T-helper 2 cell treated with Interferon-gamma antibody and Interleukin-4, amounts not matched to agents 5 μg/mL and 100 μg/mL, for 36 hours (primary cell): Measurements from ENCODE around the gene LSS.
A peak's percentile ranks its signal among the peaks of the same experiment; 100 is the strongest.

Experiments used
- DNase-seq: peaks from one replicate; pipeline ENCODE4 v3.0.0; 2021; ENCODE audit warnings: low spot score
- H3K27ac Mint-ChIP-seq: one replicate; pipeline ENCODE4 v1.8.0; 2021; ENCODE audit warnings: mild to moderate bottlenecking, mixed read lengths
- H3K27me3 Mint-ChIP-seq: one replicate; pipeline ENCODE4 v1.8.0; 2021; ENCODE audit warnings: low read depth, mixed read lengths
- H3K36me3 Mint-ChIP-seq: one replicate; pipeline ENCODE4 v1.8.0; 2021; ENCODE audit warnings: low read depth, mixed read lengths
- H3K4me1 Mint-ChIP-seq: one replicate; pipeline ENCODE4 v1.8.0; 2021; ENCODE audit warnings: low read depth, mixed read lengths
- H3K4me3 Mint-ChIP-seq: one replicate; pipeline ENCODE4 v1.8.0; 2022; ENCODE audit warnings: mild to moderate bottlenecking, moderate library complexity, mixed read lengths
- H3K9me3 Mint-ChIP-seq: one replicate; pipeline ENCODE4 v1.8.0; 2021; ENCODE audit warnings: mixed read lengths

The LSS gene

DNA sequence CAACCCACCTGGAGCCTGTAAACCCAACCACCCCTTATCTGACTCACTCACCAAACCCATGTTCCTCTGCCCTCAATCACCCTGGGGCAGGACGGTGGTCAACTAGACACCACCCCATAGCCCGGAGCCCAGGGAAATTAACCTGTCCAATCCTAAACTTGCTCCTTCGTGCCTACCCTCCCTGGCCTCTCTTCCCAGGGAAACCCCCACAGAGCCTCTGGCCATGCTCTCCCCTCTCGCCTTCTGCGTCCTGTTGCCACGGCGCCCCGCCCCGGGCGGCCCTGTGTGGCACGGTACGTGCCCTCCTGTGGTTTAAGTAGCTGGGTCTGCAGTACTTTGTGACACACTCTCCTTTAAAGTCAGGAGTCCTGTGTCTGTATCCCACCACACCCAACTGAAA lies 69.2 kb downstream of the LSS start:
- Mint-ChIP-seq H3K27me3 (no peaks in the 10 kb centered on the region), H3K27ac (no peak overlapping the region)
- no peak for DNase-seq

DNA sequence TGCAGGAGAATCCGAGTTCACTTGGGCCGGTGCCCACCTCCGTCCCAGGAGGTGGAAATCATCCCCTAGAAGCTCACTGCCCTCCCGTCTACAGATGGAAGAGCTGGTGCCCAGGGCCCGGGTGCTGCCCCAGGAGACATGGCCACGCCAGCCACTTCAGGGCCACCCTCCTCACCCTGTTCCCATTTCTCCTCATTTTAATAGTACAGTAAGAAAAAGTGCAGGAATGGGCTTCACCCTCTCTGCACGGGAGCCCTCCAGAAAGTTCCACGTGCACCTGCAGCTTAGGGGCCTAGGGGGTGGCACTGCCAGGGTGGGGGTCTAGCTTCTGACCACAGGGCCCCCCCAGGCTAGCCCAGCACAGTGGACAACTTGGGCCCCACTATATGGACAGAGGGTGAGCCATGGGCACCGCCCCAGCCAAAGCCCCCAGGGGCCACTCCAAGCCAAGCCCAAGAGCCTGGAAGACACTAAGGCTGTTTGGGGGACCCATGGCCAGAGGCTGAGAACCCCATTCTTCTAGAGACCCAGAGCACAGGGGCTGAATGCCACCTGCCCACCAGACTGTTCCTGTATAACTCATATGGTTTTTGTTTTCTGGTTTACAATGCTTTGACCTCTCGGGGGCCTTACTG lies 69.8 kb downstream of the LSS start:
- Mint-ChIP-seq H3K27ac (no peak overlapping the region), H3K9me3 (no peaks in the 10 kb centered on the region), H3K4me1 (no peaks in the 10 kb centered on the region), H3K36me3 (no peaks in the 10 kb centered on the region), H3K27me3 (no peaks in the 10 kb centered on the region), H3K4me3 (no peak overlapping the region)
- DNase-seq, result no peak

More for the DNA sequence above, 69.2 kb downstream of the LSS start:
- no peak overlapping the region for H3K4me3 Mint-ChIP-seq
- H3K36me3 Mint-ChIP-seq, result no peaks in the 10 kb centered on the region
- no peaks in the 10 kb centered on the region for H3K4me1 Mint-ChIP-seq
- no peaks in the 10 kb centered on the region for H3K9me3 Mint-ChIP-seq

DNA sequence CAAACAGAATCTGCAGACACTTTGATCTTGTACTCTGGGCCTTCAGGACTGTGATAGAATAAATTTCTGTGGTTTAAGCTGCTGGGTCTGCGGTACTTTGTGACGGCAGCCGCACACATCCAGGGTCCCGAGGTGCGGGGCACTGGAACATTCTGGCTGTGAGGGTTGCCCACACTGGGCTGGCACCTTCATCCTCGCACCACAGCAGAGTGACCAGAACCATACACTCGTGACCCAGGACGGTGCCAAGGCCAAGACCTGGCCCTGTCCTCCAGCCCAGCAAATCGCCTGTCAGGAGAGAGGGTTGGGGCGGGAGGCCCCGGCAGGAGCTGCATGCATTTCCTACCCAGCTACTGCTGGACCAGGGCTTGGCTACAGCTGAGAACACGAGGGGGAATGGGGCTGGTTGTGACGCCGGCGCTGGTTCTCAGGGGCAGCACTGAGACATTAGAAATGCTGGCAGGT lies 70.6 kb downstream of the LSS start:
- Mint-ChIP-seq H3K27me3 (no peaks in the 10 kb centered on the region), H3K4me3 (no peak overlapping the region), H3K27ac (no peak overlapping the region), H3K4me1 (no peaks in the 10 kb centered on the region), H3K9me3 (no peaks in the 10 kb centered on the region), H3K36me3 (no peaks in the 10 kb centered on the region)
- no peak for DNase-seq

DNA sequence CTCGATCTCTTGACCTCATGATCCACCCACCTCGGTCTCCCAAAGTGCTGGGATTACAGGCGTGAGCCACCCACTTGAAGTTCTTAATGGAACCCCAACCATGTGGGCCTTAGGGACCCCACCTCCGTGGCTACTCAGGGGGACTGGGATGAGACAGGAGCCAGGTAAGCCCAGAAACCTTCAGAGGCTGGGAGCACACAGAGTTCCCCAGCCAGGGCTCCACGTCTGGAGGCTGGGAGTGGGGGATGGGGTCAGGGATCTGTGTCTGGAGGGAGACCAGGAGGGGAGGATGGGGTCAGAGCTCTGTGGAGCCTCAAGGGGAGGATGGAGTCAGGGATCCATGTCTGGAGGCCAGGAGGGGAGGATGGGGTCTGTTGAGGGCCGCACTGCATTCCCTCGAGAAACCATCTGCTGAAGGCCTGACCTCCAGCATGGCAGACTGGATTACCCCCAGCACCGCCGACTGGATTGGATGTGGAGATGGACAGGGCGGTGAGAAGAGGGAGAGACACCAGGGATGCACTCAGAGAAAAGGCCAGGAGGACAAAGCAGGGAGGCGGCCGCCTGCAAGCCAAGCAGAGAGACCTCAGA lies 71.1 kb downstream of the LSS start:
- Mint-ChIP-seq H3K9me3 (no peaks in the 10 kb centered on the region), H3K4me3 (no peak overlapping the region), H3K27me3 (no peaks in the 10 kb centered on the region), H3K36me3 (no peaks in the 10 kb centered on the region), H3K27ac (no peak overlapping the region), H3K4me1 (no peaks in the 10 kb centered on the region)
- no peak for DNase-seq

DNA sequence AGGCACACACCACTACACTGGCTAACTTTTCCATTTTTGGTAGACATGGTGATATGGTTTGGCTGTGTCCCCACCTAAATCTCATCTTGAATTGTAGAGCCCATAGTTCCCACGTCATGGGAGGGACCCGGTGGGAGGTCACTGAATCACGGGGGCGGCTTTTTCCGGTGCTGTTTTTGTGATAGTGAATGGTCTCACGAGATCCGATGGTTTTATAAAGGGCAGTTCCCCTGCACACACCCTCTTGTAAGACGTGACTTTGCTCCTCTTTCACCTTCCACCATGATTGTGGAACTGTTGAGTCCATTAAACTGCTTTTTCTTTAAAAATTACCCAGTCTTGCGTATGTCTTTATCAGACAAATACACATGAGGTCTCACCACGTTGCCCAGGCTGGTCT lies 71.9 kb downstream of the LSS start:
- H3K9me3 Mint-ChIP-seq, result no peaks in the 10 kb centered on the region
- no peaks in the 10 kb centered on the region for H3K36me3 Mint-ChIP-seq
- DNase-seq, result no peak
- no peak overlapping the region for H3K27ac Mint-ChIP-seq
- H3K4me3 Mint-ChIP-seq, result no peak overlapping the region
- no peaks in the 10 kb centered on the region for H3K4me1 Mint-ChIP-seq
- no peaks in the 10 kb centered on the region for H3K27me3 Mint-ChIP-seq

DNA sequence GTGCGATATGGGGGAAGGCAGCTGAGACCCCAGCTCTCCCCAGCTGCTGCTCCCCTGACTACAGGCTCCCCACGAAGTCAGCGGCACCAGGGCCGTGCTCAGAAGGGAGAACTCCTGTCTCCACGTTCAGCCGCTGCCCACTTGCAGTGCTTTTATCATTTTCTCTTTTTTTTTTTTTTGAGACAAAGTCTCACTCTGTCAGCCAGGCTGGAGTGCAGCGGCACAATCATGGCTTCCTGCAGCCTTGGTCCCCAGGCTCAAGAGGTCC lies 72.3 kb downstream of the LSS start:
- Mint-ChIP-seq H3K4me3 (no peak overlapping the region), H3K36me3 (no peaks in the 10 kb centered on the region), H3K4me1 (no peaks in the 10 kb centered on the region), H3K9me3 (no peaks in the 10 kb centered on the region), H3K27me3 (no peaks in the 10 kb centered on the region), H3K27ac (no peak overlapping the region)
- no peak for DNase-seq

DNA sequence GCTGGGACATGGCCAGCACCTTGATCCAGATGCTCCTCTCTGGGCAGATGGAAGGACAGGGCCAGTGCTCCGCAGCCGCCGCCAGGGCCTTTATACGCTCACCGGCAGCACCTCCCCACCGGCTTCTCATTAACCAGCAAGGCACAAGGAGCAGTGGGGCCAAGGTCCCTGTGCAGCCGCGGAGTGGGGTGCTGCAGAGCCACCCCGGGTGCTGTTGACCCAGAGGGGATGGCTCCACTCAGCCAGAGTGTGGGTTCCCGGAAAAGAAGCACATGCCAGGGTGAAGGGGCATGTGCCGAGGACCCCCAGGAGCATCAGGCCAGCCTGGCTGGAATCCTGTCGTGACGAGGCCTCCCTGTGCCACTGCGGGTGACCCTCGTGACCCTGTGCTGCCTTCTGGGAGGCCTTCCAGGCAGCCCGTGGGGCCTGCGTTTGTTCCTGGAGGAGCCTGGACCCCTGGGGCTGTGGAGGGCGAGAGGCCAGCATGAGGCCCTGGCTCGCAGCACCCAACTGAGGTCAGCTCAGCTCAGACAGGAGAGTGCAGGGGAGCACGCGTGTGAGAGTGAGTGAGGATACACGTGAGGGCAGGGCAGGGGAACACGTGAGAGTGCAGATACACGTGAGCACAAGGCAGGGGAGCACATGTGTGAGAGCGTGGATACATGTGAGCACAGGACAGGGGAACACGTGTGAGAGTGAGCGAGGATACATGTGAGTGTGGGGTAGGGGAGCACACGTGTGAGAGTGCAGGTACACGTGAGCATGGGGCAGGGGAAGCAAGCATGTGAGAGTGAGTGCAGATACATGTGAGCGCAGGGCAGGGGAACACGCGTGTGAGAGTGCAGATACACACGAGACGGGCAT lies 72.8 kb downstream of the LSS start, which contains the start of gene FTCD:
FTCD (minus strand) TSS at position 66 of the 864 bp plus-strand sequence; CDS start at position 10, 56 bp downstream.
- DNase-seq, result no peak
- H3K4me3 Mint-ChIP-seq, result no peak within 1 kb of the TSS
- no peaks in the 10 kb centered on the region for H3K9me3 Mint-ChIP-seq
- H3K27ac Mint-ChIP-seq, result no peak within 1 kb of the TSS
- no peaks in the 10 kb centered on the region for H3K4me1 Mint-ChIP-seq
- no peaks in the 10 kb centered on the region for H3K36me3 Mint-ChIP-seq
- H3K27me3 Mint-ChIP-seq, result no peaks in the 10 kb centered on the region

DNA sequence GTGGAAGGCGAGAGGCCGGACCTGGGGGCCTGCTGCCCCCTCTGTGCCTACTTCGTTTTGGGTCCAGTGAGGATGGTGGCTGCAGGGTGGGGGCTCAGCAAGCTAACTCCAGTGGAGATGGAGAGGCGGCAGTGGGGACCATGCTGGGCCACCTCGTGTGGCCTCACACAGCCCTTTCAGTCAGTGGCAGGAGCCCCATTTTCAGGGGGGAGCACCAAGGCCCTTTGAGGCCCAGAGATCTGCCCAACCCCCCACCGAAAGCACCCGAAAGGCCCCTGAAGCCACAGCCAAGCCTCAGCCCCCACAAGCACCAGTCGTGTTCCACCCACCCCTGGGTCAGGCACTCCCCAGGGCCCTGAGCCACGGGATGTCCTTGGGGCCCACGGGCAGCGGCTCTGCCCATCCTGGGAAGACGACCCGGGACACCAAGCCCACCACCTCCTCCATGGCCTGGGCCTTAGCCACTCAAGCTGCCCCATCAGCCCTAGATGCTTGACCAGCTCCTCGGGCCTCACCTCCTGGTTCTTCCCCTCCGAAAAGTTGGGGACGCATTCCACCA lies 73.5 kb downstream of the LSS start:
- DNase-seq, result no peak
- Mint-ChIP-seq H3K9me3 (no peaks in the 10 kb centered on the region), H3K36me3 (no peaks in the 10 kb centered on the region), H3K4me3 (no peak overlapping the region), H3K27me3 (no peaks in the 10 kb centered on the region), H3K27ac (no peak overlapping the region), H3K4me1 (no peaks in the 10 kb centered on the region)

DNA sequence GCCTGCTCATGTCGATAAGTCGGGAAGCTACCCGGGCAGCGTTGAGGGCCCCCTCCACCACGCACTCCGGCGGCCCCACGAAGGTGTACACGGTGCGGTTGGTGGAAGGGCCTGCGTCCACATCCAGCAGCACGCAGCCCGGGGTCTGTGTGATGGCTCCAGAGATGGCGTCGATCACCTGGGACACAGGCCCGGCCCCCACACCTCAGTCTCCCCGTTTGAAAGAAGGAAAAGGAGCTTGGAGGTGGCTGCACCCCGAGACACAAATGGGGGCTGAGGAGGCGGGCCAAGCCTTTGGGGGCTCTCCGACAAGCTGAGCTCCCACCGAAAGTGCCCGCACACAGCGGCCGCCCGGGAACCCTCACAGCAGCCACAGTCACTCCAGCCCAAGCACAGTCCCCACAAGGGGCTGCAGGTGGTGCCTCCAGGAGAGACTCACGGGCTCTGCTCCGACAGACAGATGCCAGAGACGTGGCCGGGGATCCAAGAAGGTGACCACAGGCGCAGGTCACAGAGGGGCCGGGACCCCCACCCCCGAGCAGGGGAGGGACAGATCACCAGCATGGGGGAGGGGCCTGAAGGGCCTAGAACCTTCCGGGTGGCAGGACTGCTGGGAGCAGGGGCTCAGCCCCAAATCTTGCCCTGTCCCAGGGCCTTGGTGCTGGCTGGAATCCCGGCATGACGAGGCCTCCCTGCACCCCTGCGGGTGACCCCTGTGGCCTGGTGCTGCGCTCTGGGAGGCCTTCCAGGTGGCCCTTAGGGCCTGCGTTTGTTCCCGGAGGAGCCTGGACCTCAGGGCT lies 74.2 kb downstream of the LSS start:
- no peaks in the 10 kb centered on the region for H3K27me3 Mint-ChIP-seq
- no peak overlapping the region for H3K4me3 Mint-ChIP-seq
- DNase-seq, result no peak
- H3K36me3 Mint-ChIP-seq, result no peaks in the 10 kb centered on the region
- H3K27ac Mint-ChIP-seq, result no peak overlapping the region
- no peaks in the 10 kb centered on the region for H3K4me1 Mint-ChIP-seq
- H3K9me3 Mint-ChIP-seq, result no peaks in the 10 kb centered on the region

DNA sequence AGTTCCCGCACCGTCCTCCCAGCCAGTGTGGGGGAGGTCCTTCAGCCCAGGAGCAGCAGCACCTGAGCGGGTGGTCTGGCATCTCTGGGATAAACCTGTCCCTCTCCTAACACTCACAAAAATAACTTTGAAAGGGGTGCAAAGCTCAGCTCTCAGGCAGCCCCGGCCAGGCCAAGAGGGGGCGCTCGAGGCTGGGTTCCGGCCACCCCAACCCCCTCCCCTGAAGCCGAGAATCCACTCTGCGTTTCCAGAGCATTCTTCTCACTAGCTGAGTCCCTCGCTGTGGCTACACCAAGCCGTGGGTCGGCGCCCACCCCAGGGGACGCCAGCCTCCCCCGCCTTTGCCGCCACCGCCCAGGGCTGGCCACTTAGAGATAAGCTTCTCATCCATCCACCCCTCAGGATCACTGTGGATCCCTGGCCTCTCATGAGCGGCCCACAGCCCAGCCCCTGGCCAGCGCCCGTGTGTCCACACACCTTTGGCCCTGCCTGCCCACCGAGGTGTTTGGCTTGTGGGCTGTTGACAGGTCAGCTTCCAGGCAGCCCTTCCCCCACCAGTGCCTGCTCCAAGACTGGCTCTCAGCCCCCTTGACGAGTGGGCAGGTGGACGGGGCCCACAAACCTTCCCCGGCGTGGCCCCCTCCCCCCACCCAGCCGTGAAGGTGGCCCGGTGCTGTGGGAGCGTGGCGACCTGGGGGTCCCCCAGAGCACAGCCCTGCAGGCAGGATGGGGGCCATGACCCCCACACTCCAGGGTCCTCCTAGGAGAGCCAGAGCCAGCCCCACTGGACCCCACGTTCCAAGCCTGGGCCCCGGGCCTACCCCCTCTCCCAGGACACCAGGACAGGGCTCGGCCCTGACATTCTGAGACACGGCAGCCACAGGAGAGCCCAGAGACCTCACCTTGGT lies 75.1 kb downstream of the LSS start:
- H3K9me3 Mint-ChIP-seq, result no peaks in the 10 kb centered on the region

DNA sequence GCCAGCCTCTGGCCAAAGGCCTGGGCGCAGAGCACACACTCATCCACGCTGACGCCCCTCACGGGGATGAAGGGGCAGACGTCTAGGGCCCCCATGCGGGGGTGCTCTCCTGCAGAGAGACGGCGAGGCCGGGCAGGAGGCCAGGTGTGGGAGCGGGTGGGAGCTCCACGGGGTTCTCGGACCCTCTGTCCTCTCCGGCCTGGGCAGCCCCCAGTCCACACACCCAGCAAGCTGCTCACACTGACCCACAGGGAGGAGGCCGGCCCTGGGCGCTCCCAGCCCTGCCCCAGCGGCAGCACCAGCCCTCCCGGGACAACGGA lies 75.7 kb downstream of the LSS start:
- Mint-ChIP-seq H3K27me3 (no peaks in the 10 kb centered on the region), H3K36me3 (no peaks in the 10 kb centered on the region)

More for the DNA sequence above, 75.1 kb downstream of the LSS start:
- DNase-seq, result peak; percentile 28
- Mint-ChIP-seq H3K27ac (no peak overlapping the region), H3K4me1 (no peaks in the 10 kb centered on the region), H3K36me3 (no peaks in the 10 kb centered on the region), H3K27me3 (no peaks in the 10 kb centered on the region), H3K4me3 (no peak overlapping the region)

DNA sequence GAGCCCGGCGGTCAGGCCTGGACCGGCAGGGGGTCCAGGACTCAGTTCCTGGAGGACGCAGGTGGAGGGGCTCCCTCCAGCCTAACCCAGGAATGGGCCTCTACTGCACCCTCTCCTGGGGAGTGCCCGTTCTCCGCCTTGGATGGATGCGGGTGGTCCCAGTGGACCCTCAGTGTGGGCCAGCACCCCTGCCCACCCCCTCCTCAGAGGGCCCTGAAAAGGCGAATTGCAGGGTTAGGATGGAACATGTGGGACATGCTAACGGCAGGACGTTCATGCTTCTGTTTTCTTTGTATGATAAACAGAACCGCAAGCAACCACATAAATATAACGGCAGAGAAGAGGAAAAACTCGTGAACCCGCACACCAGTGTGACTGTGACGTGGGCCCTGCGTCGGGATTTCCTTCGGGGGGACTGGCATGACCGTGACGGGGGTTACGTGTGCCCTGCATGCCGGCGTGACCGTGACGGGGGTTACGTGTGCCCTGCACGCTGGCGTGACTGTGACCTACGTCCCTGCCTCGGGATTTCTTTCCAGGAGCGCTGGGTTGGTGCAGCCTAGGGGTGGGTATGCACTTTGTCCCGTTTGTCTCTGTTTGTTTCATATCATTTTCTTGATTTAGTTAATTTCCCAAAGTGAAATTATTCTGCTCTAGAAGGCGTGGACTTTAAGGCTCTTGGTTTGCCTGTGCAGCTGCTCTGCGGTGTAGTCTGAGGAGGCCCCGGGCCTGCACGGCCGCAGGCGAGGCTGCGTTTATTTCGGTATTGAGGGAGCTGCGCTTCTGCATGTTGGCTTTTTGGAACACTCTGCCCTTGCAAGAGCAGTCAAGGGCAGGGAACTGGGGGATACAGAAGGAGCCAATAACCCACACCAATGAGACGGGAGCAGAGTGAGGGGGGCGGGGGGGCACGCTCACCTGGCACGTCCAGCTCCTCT lies 76.3 kb downstream of the LSS start:
- Mint-ChIP-seq H3K27ac (no peak overlapping the region), H3K4me3 (no peak overlapping the region), H3K4me1 (no peaks in the 10 kb centered on the region), H3K27me3 (no peaks in the 10 kb centered on the region), H3K9me3 (no peaks in the 10 kb centered on the region), H3K36me3 (no peaks in the 10 kb centered on the region)
- DNase-seq, result no peak

More for the DNA sequence above, 75.7 kb downstream of the LSS start:
- Mint-ChIP-seq H3K4me3 (no peak overlapping the region), H3K27ac (no peak overlapping the region), H3K4me1 (no peaks in the 10 kb centered on the region), H3K9me3 (no peaks in the 10 kb centered on the region)
- DNase-seq, result no peak
